ENCODE measurements around the gene CAMK2D. TPM values are rescaled to one million over a fixed set of nuclear protein-coding genes. Genes with fewer than 3 reads are reported as not detected.

CAMK2D gene
- total RNA-seq, 1 experiment from 2014 or later, result 7.1 TPM

GRCh38 chr4:113503691-113504090 is 257.8 kb downstream of the CAMK2D start:
- intact Hi-C loops (cut with micrococcal nuclease; ENCODE audit: unreplicated experiment), result no loop called here
- H3K9me2 ChIP-seq (ENCODE audit: insufficient read depth), result no peaks in the 10 kb centered on the region
- no peaks in the 10 kb centered on the region for H3F3A ChIP-seq (ENCODE audit: insufficient read depth, low read depth)
- no peaks in the 10 kb centered on the region for H3K36me3 ChIP-seq (ENCODE audit: low read depth)
- ChIA-PET CTCF (no interaction called here), POLR2A (ENCODE audit: unreplicated experiment) (no interaction called here)
- H3K4me3 ChIP-seq, result no peak overlapping the region
- no peak overlapping the region for H2AFZ ChIP-seq
- no peaks in the 10 kb centered on the region for H3K4me1 ChIP-seq (replicated peaks; ENCODE audit: insufficient read depth)
- H4K20me1 ChIP-seq (ENCODE audit: insufficient read depth), result no peaks in the 10 kb centered on the region
- no peaks in the 10 kb centered on the region for H3K9me3 ChIP-seq (ENCODE audit: insufficient read depth, low read depth)
- no peak overlapping the region for H3K4me2 ChIP-seq
- no peaks in the 10 kb centered on the region for H3K79me2 ChIP-seq (ENCODE audit: low read depth)
- TF ChIP-seq, protein P1, sequence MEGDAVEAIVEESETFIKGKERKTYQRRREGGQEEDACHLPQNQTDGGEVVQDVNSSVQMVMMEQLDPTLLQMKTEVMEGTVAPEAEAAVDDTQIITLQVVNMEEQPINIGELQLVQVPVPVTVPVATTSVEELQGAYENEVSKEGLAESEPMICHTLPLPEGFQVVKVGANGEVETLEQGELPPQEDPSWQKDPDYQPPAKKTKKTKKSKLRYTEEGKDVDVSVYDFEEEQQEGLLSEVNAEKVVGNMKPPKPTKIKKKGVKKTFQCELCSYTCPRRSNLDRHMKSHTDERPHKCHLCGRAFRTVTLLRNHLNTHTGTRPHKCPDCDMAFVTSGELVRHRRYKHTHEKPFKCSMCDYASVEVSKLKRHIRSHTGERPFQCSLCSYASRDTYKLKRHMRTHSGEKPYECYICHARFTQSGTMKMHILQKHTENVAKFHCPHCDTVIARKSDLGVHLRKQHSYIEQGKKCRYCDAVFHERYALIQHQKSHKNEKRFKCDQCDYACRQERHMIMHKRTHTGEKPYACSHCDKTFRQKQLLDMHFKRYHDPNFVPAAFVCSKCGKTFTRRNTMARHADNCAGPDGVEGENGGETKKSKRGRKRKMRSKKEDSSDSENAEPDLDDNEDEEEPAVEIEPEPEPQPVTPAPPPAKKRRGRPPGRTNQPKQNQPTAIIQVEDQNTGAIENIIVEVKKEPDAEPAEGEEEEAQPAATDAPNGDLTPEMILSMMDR (conservative IDR thresholded peaks at IDR 0.05), result no peak
- H3K27ac ChIP-seq, result no peak overlapping the region
- no peak for DNase-seq
- H3K27me3 ChIP-seq (ENCODE audit: insufficient read depth, low read depth), result no peaks in the 10 kb centered on the region
- BruUV-seq (replicated peaks), result no TSS peak

GRCh38 chr4:113502906-113503305 is 258.6 kb downstream of the CAMK2D start:
- no peaks in the 10 kb centered on the region for H3K79me2 ChIP-seq (ENCODE audit: low read depth)
- H3K27me3 ChIP-seq (ENCODE audit: insufficient read depth, low read depth), result no peaks in the 10 kb centered on the region
- H3K4me2 ChIP-seq, result no peak overlapping the region
- no peaks in the 10 kb centered on the region for H3K9me2 ChIP-seq (ENCODE audit: insufficient read depth)
- H3K27ac ChIP-seq, result no peak overlapping the region
- intact Hi-C loops (cut with micrococcal nuclease; ENCODE audit: unreplicated experiment), result no loop called here
- no peak overlapping the region for H3K4me3 ChIP-seq
- H3K9me3 ChIP-seq (ENCODE audit: insufficient read depth, low read depth), result no peaks in the 10 kb centered on the region
- TF ChIP-seq, protein P1 (conservative IDR thresholded peaks at IDR 0.05), result no peak
- CTCF ChIA-PET, result no interaction called here
- no peaks in the 10 kb centered on the region for H3F3A ChIP-seq (ENCODE audit: insufficient read depth, low read depth)
- no peak for DNase-seq
- no peaks in the 10 kb centered on the region for H4K20me1 ChIP-seq (ENCODE audit: insufficient read depth)
- POLR2A ChIA-PET (ENCODE audit: unreplicated experiment), result no interaction called here
- H2AFZ ChIP-seq, result no peak overlapping the region
- H3K36me3 ChIP-seq (ENCODE audit: low read depth), result no peaks in the 10 kb centered on the region
- H3K4me1 ChIP-seq (replicated peaks; ENCODE audit: insufficient read depth), result no peaks in the 10 kb centered on the region
- no TSS peak for BruUV-seq (replicated peaks)

DNA sequence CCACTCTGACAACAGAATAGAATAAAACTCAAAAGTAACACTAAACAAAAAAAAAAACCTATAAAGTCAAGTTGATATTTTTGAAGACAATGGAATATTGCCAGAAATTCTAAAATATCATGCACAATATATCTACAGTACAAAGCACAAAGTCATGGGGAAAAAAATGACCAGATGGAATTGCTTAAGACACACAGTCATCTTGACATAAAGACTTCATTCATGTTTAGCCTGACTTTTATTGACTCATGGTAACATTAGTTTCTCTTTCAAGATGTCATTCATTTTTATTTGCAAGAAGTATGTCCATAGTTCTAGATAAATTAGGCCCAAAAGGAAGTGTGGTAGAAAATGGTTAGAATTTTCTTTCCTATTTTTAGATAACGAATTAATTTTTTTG is 259.1 kb downstream of the CAMK2D start:
- intact Hi-C loops (cut with micrococcal nuclease; ENCODE audit: unreplicated experiment), result no loop called here
- H3K9me2 ChIP-seq (ENCODE audit: insufficient read depth), result no peaks in the 10 kb centered on the region
- no TSS peak for BruUV-seq (replicated peaks)
- no peak for DNase-seq
- H3K4me3 ChIP-seq, result no peak overlapping the region
- H3K4me1 ChIP-seq (replicated peaks; ENCODE audit: insufficient read depth), result no peaks in the 10 kb centered on the region
- H4K20me1 ChIP-seq (ENCODE audit: insufficient read depth), result no peaks in the 10 kb centered on the region
- H3K79me2 ChIP-seq (ENCODE audit: low read depth), result no peaks in the 10 kb centered on the region
- no peaks in the 10 kb centered on the region for H3K36me3 ChIP-seq (ENCODE audit: low read depth)
- H3K27ac ChIP-seq, result no peak overlapping the region
- CTCF ChIA-PET, result no interaction called here
- H3K27me3 ChIP-seq (ENCODE audit: insufficient read depth, low read depth), result no peaks in the 10 kb centered on the region
- H3K9me3 ChIP-seq (ENCODE audit: insufficient read depth, low read depth), result no peaks in the 10 kb centered on the region
- POLR2A ChIA-PET (ENCODE audit: unreplicated experiment), result no interaction called here
- H3K4me2 ChIP-seq, result no peak overlapping the region
- H3F3A ChIP-seq (ENCODE audit: insufficient read depth, low read depth), result no peaks in the 10 kb centered on the region
- H2AFZ ChIP-seq, result no peak overlapping the region
- no peak for TF ChIP-seq EZH2 (IDR thresholded peaks at IDR 0.05; ENCODE audit: low read depth)
- TF ChIP-seq, protein P1 (conservative IDR thresholded peaks at IDR 0.05), result no peak

All from PC-9 (cell line).